ENCODE results near the gene MYO1B.

DNA sequence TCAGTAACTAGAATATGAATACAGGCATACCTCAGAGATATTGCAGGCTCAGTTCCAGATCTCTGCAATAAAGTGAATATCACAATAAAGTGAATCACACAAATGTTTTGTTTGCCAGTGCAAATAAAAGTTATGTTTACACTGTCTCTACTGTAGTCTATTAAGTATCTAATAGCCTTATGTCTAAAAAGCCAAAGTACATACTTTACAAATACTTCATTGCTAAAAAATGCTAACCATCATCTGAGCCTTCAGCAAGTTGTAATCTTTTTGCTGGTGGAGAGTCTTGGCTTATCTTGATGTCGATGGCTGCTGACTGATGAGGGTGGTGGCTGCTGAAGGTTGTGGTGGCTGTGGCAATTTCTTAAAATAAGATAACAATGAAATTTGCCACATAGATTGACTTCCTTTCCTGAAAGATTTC lies 159.4 kb downstream of the MYO1B start:
- TF ChIP-seq, protein P1, sequence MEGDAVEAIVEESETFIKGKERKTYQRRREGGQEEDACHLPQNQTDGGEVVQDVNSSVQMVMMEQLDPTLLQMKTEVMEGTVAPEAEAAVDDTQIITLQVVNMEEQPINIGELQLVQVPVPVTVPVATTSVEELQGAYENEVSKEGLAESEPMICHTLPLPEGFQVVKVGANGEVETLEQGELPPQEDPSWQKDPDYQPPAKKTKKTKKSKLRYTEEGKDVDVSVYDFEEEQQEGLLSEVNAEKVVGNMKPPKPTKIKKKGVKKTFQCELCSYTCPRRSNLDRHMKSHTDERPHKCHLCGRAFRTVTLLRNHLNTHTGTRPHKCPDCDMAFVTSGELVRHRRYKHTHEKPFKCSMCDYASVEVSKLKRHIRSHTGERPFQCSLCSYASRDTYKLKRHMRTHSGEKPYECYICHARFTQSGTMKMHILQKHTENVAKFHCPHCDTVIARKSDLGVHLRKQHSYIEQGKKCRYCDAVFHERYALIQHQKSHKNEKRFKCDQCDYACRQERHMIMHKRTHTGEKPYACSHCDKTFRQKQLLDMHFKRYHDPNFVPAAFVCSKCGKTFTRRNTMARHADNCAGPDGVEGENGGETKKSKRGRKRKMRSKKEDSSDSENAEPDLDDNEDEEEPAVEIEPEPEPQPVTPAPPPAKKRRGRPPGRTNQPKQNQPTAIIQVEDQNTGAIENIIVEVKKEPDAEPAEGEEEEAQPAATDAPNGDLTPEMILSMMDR (IDR thresholded peaks at IDR 0.05; ENCODE audit: low read depth, low read length), result no peak
- no peak for TF ChIP-seq EZH2phosphoT487 (IDR thresholded peaks at IDR 0.05; ENCODE audit: low read depth)

All from OCI-LY3 (cell line).